ENCODE results near the gene NANS.

The NANS gene

DNA sequence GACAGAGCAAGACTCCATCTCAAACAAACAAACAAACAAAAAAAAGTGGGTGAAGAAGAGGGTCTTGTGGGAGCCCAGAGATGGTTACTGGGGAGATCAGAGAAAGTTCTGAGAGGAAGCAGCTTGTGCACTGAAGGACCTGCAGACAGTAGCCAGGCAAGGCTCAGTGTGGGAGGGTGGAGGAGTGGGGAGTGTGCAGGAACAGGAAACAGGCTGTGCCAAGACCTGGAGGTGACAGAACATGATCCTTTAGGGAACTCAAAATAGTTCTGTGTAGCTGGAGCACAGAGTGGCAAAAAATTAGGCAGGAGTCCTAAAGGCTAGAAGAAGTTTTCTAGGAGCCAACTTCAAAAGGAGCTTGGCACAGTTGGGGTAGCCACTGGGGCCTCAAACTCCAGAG lies 19.2 kb upstream of the NANS start:
- intact Hi-C loops (cut with DNase I) = no loop called here
- DNase-seq = peak in 4 of 10 donors; percentile 19 to 86 (median 30)

DNA sequence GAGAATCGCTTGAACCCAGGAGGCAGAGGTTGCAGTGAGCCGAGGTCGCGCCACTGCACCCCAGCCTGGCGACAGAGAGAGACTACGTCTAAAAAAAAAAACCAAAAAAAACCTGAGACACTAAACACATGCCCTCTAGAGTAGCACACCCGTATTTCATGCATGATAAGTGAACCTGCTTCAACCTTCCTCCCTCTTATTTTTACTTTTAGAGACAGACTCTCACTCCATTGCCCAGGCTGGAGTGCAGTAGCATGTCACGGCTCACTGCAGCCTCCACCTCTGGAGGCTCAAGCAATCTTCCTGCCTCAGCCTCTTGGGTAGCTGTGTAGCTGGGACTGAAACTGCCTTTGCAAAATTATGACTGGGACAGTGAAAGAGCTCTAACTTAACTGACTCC lies 17.6 kb upstream of the NANS start:
- intact Hi-C loops (cut with DNase I) = no loop called here
- DNase-seq = no peak

GRCh38 chr9:98039607-98040017 lies 16.9 kb upstream of the NANS start:
- DNase-seq = no peak

GRCh38 chr9:98040212-98040611 lies 16.3 kb upstream of the NANS start:
- intact Hi-C loops (cut with DNase I) = no loop called here
- DNase-seq = no peak

More at GRCh38 chr9:98039607-98040017, 16.9 kb upstream of the NANS start:
- intact Hi-C loops (cut with DNase I) = no loop called here

DNA sequence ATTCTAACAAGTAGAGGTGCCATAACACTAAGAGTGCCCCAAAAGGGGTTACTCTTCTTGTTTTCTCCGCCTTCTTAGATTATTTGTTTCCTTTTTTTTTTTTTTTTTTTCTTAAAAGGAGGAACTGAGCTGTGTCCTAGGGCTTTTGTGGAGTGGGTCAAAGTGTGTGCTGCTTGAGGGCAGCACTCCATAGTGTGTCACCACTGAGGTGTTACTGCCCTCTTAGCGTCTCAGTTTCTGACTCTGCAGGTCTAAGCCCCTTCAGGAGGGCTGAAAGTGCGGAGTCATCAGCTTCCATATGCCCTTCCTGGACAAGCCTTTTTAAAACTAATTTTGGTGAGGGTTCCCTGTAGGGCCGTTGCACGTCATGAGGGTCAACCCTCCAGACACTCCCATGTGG lies 12.6 kb upstream of the NANS start:
- DNase-seq = no peak
- intact Hi-C loops (cut with DNase I) = no loop called here

GRCh38 chr9:98045234-98046179 lies 11.0 kb upstream of the NANS start:
- intact Hi-C loops (cut with DNase I) = no loop called here
- DNase-seq = no peak

DNA sequence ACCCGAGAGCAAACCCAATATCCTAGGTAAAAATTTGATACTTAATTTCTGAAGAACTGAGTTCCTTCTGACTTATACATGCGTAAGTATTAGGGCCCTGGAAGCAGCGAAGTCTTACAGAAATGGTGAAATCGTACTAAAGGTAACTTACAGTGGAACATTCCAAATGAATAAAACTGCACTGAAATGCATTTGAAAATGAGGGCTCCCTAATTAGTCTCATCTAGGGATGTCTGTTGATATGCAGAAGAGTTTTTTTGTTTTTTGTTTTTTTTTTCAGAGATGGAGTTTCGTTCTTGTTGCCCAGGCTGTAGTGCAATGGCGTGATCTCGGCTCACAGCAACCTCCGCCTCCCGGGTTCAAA lies 10.4 kb upstream of the NANS start:
- no peak for DNase-seq
- intact Hi-C loops (cut with DNase I) = no loop called here

- intact Hi-C loops (cut with DNase I) = no loop called here
- DNase-seq = no peak
These were observed 9.5 kb upstream of the NANS start for GRCh38 chr9:98047002-98047401.

- intact Hi-C loops (cut with DNase I) = no loop called here
- DNase-seq = no peak
These were observed 7.1 kb upstream of the NANS start for GRCh38 chr9:98049288-98050072.

GRCh38 chr9:98050351-98050750 lies 6.2 kb upstream of the NANS start:
- no peak for DNase-seq
- intact Hi-C loops (cut with DNase I) = no loop called here

- intact Hi-C loops (cut with DNase I) = no loop called here
- DNase-seq = no peak
These were observed 2.1 kb upstream of the NANS start for GRCh38 chr9:98054376-98054951.

DNA sequence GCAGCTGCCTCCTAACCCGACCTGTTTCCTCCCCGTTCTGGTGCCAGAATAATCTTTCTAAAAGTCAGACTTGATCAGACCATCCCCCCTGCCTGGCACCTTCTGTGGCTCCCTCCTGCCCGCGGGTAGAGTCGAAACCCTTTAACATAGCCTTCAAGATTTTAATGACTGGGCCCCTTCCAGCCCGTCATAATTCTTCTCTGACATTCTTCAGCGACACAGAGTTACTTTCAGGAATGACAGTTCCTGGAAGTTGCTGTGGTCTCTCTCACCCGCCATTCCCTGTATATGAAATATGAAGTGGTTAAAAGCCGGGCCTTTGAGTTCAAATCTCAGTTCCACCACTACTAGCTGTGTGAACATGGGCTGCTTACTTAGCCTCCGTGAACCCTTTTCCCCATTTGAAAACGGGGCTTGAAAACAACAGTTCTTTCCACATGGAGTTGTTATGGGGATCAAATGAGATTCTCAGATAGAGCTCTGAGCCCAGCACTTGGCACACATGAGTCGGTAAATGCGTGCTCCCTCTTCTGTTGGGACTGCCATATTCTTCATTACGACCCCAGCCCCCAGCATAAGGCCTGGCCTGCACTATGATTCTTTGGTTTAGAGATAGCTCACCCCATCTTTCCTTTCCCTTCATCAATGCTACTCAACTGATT lies 737 bp downstream of the NANS start:
- intact Hi-C loops (cut with DNase I) = loop anchor here (5.0 kb wide), 1 partner anchor 200 kb away; the partner anchor contains the start of gene TBC1D2
- peak in 1 of 10 donors; percentile 44 for DNase-seq

GRCh38 chr9:98062161-98062560 lies 5.6 kb downstream of the NANS start:
- DNase-seq = peak in 1 of 10 donors; percentile 7
- intact Hi-C loops (cut with DNase I) = no loop called here

DNA sequence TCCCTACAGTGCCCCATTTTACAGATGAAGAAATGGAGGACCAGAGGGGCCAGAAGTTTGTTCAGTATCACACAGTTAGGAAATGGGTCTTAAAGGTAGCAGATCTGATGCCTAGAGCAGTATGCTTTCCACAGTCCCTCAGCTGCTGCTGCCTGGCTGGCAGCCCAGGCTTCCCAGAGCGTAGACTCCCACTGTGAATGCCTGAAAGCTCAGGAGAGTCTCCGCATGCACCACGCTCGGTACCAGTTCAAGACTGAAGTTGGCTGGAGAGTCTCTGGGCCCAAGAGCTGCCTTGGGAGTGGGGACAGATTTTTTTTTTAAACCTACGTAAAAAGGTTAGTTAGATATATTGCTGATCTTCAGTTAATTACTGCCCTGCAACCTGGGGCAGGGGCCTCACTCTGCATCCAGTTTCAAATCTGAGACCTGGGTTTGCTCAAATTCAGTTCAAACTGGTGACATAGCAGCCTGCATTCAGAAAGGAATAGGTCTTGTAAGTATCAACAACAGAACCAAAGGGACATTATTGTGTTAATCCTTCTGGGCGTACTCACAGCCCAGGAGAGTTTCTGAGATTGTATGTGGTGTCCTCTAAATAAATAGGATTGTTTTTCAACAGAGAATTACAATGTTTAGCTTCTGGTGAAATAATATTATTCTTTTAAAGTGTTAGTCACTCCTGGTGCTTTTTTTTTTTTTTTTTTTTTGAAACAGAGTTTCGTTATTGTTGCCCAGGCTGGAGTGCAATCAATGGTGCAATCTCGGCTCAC lies 8.3 kb downstream of the NANS start:
- intact Hi-C loops (cut with DNase I) = no loop called here
- DNase-seq = peak in 5 of 10 donors; percentile 25 to 83 (median 44)

DNA sequence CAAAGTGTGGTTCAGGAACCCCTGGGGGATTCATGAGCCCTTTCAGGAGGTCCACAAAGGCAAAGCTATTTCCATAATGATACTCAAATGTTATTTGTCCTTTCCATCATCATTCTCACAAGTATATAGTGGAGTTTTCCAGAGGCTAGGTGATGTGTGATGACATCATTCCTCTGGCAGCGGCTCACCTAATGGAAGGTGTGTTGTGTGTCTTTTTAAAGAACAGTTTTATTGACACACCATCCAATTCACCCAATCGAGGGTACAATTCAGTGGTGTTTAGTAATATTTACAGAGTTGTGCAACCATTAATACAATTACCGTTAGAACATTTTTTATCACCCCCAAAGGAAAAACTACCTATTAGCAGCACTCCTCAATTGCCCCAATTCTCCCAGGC lies 9.7 kb downstream of the NANS start:
- no peak for DNase-seq
- intact Hi-C loops (cut with DNase I) = no loop called here

- intact Hi-C loops (cut with DNase I) = no loop called here
- DNase-seq = no peak
These were observed 10.7 kb downstream of the NANS start for GRCh38 chr9:98067184-98067583.

- intact Hi-C loops (cut with DNase I) = no loop called here
- DNase-seq = no peak
These were observed 13.0 kb downstream of the NANS start for GRCh38 chr9:98069551-98069950.

DNA sequence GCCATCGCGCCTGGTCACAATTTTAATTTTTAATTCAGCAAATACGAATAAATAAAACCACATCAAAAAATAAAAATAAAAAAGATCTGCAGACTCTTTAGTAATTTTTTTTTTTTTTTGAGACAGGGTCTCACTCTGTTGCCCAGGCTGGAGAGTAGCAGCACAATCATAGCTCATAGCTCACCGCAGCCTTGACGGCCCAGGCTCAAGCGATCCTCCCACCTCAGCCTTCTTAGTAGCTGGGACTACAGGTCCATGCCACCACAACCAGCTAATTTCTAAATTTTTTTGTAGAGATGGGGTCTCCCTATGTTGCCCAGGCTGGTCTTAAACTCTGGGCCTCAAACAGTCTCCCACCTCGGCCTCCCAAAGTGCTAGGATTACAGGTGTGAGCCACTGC lies 14.2 kb downstream of the NANS start:
- intact Hi-C loops (cut with DNase I) = loop anchor here (10.0 kb wide), 1 partner anchor 134 kb away; no protein-coding TSS in a partner anchor
- DNase-seq = no peak

DNA sequence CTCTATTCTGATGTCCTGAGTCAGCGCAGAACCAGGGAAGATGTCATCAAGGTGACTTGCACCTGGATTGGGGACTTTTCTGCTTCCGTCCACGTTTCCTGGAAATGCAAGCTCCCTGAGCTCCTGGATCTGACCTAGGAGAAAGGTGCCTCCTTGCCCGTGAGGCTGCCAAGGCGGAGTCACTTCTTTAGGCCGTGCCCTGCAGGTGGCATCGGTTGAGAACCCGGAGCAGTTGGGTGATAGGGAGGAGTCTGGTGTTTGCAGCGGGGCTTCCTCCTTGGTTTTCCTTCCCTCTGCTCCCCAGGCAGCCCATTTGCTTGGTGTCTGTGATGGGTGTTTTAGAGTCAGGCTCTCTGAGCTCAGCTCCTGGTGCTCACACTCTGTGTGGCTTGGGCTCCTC lies 15.2 kb downstream of the NANS start:
- no peak for DNase-seq
- intact Hi-C loops (cut with DNase I) = loop anchor here (10.0 kb wide), 1 partner anchor 133 kb away; no protein-coding TSS in a partner anchor

All from posterior cingulate gyrus (tissue), 11 donors.